NK-92 (cell line): ENCODE results near the gene PDK3.

Experiments
- DNase-seq: peaks from one replicate; lab custom pipeline; 2025; ENCODE audit not compliant: unreplicated experiment; lab: John Stamatoyannopoulos, UW

Gene PDK3

GRCh38 chrX:24550166-24550565, 85.1 kb downstream of the PDK3 start:
- no peak for DNase-seq

DNA sequence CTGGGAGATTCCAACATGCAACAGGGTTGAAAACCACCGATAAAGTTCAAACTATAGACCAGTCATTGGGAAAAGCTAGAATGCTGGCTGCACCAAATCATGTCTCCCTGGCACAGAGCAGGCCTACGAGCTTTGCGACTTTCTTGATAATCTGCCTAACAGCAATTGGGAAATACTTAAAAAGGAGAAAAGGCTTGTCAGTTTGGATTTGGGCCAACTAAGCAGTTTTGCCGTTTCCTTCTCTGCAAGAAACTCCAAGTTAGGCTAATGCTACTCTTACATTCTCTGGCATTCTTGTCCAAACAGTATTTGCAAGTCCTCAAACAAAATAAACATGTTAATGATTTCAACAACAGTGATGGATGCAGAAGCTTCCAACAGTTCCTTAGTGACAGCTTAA, 87.9 kb downstream of the PDK3 start:
- DNase-seq = no peak

DNA sequence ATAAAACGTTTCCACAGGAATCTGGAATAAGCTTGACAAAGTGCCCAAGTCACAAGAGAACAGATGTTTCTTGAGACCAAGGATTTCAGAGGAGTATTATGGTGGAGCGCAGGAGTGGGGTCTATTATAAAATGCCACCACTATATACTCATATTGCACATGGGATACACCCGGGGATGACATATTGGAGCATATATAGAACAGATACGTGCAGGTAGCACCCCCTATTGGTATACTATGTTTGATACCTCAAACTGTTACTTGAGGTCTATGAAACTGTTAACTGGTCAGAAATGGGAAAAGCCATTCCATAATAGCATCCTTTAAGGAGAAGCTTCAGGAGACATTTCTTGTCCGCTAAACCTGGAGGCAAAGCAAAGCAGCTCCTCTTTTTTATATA, 96.0 kb downstream of the PDK3 start:
- no peak for DNase-seq

GRCh38 chrX:24563291-24564010, 98.4 kb downstream of the PDK3 start:
- DNase-seq = no peak

- DNase-seq = no peak
Measured at GRCh38 chrX:24566240-24566639, 101.2 kb downstream of the PDK3 start.

- no peak for DNase-seq
Measured at GRCh38 chrX:24567169-24567568, 102.1 kb downstream of the PDK3 start.

DNA sequence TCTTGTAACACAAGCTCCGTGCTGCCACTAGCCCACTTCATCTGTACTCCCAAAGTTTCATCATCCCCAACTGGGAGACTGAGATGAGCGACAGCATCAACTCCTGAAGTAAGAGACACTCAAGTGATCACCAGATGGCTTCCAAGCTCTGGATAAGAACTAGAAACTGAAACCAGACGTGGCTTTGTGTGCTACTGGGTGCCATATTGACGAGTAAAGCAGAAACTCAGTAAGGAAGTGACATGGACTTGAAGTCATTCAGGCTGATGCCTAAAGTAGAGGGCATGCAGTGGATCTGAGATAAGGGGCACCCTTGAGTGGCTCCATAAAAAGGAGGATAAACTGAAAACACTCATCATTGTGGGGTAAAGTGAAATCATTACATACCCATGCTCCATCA, 109.7 kb downstream of the PDK3 start:
- DNase-seq = no peak

- DNase-seq = no peak
Measured at GRCh38 chrX:24575496-24575895, 110.4 kb downstream of the PDK3 start.

- DNase-seq = no peak
Measured at GRCh38 chrX:24577091-24577490, 112.0 kb downstream of the PDK3 start.
